HG02798 (cell line): ENCODE results near the gene SECISBP2.

Experiments
- ATAC-seq: cut with Tn5 transposase; IDR thresholded peaks from one replicate; pipeline ENCODE4 v1.9.1; 2021; ENCODE audit warnings: mild to moderate bottlenecking; ENCODE audit not compliant: unreplicated experiment, poor library complexity

The SECISBP2 gene

GRCh38 chr9:89345476-89345875, 27.2 kb downstream of the SECISBP2 start:
- no peak for ATAC-seq

- no peak for ATAC-seq
These were observed 28.4 kb downstream of the SECISBP2 start for GRCh38 chr9:89346696-89347095.

GRCh38 chr9:89347651-89348050, 29.4 kb downstream of the SECISBP2 start:
- ATAC-seq: no peak

GRCh38 chr9:89349607-89350006, 31.3 kb downstream of the SECISBP2 start:
- ATAC-seq: no peak

GRCh38 chr9:89350988-89351557, 32.8 kb downstream of the SECISBP2 start:
- ATAC-seq: no peak

- ATAC-seq: no peak
These were observed 33.4 kb downstream of the SECISBP2 start for GRCh38 chr9:89351584-89352300.

GRCh38 chr9:89352451-89352850, 34.2 kb downstream of the SECISBP2 start:
- ATAC-seq: no peak

GRCh38 chr9:89352874-89353649, 34.8 kb downstream of the SECISBP2 start:
- no peak for ATAC-seq

- ATAC-seq: no peak
These were observed 35.7 kb downstream of the SECISBP2 start for GRCh38 chr9:89353989-89354388.

GRCh38 chr9:89354471-89354870, 36.2 kb downstream of the SECISBP2 start:
- ATAC-seq: no peak

- ATAC-seq: no peak
These were observed 38.5 kb downstream of the SECISBP2 start for GRCh38 chr9:89356782-89357181.

- ATAC-seq: no peak
These were observed 39.3 kb downstream of the SECISBP2 start for GRCh38 chr9:89357331-89358197.

- ATAC-seq: no peak
These were observed 40.1 kb downstream of the SECISBP2 start for GRCh38 chr9:89358376-89358916.

- no peak for ATAC-seq
These were observed 40.7 kb downstream of the SECISBP2 start for GRCh38 chr9:89358985-89359384.

GRCh38 chr9:89359751-89360261, 41.5 kb downstream of the SECISBP2 start:
- no peak for ATAC-seq

- ATAC-seq: no peak
These were observed 42.2 kb downstream of the SECISBP2 start for GRCh38 chr9:89360465-89360864.

- ATAC-seq: no peak
These were observed 42.7 kb downstream of the SECISBP2 start for GRCh38 chr9:89361031-89361430.

GRCh38 chr9:89361816-89362646, 43.7 kb downstream of the SECISBP2 start:
- ATAC-seq: no peak

GRCh38 chr9:89362647-89363310, 44.5 kb downstream of the SECISBP2 start:
- no peak for ATAC-seq
